ENCODE data around the gene XCR1. TPM values are rescaled to one million over a fixed set of nuclear protein-coding genes. Genes with fewer than 3 reads are reported as not detected.

XCR1 gene
- total RNA-seq, 2 experiments from 2014 or later: not detected

DNA sequence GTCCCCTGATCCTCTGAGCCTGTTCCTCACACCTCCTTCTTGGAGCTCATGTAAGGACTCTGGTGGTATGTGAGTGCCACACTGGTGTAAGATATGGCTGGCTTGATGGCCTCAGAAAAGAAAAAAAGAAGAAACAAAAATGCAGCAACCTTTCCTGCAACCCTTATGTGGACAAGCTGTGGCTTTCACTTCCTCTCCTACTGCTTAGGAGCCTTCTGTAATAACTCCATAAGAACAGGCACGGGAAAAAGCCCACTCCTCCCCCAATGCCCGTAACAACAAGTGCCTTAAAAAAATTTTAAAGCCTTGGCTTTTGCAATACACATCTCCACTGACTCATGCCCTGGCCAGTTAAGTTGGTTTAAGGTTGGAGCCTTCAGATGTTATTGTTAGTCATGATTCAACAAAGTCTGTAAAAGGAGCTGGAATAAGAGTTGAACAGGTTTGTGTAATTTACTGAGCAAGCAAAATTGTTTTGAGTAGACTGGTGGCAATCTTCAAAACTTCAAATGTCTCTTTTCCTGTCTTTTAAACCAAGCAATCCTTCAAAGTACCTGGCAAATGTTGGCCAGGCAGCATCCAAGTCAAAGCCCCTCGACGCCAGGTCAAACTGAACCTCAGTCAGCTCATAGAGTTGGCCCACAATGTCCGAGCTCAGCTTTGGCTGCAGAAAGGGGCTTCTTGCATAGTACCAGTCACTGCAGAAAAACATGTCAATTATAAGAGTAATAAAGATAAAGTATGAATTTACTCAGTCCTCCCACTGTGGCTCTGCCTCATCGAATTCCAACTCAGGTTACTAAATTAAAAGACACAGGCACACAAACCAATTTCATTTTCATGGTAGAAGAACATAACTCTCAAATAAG lies 54.5 kb downstream of the XCR1 start:
- ChIA-PET CTCF (ENCODE audit: unreplicated experiment) (no interaction called here), POLR2A (interaction anchor here (0.7 to 1.8 kb wide), 3 partner anchors 10 to 313 kb away, joined by 3 to 10 read pairs (median 7); no protein-coding TSS in a partner anchor)
- no peak for TF ChIP-seq EZH2phosphoT487 (IDR thresholded peaks at IDR 0.05; ENCODE audit: borderline replicate concordance, low read depth, low read length)
- TF ChIP-seq CTCF (conservative IDR thresholded peaks at IDR 0.05; ENCODE audit: low read length): no peak
- Histone ChIP-seq H3K4me3 (ENCODE audit: low read depth, low read length, poor library complexity, severe bottlenecking) (no peak overlapping the region), H3K9me2 (ENCODE audit: insufficient read depth, low read length) (no peaks in the 10 kb centered on the region), H3K4me1 (ENCODE audit: insufficient read depth, low read length, poor library complexity, severe bottlenecking) (peaks cover 12% of the 10 kb centered on the region), H3K4me2 (ENCODE audit: low read length) (peak overlapping the region; percentile 37; the same call in 1 of the 2 replicates), H3K79me2 (ENCODE audit: insufficient read depth, low read depth, low read length) (no peaks in the 10 kb centered on the region), H3K27ac (ENCODE audit: low read depth, low read length, poor library complexity, severe bottlenecking) (peak overlapping the region; percentile 4), H3K36me3 (ENCODE audit: insufficient read depth, low read length) (peaks cover 88% of the 10 kb centered on the region), H4K20me1 (ENCODE audit: insufficient read depth, low read length) (no peaks in the 10 kb centered on the region), H2AFZ (ENCODE audit: low read length) (no peak overlapping the region), H3K9me3 (ENCODE audit: low read length) (no peaks in the 10 kb centered on the region)
- peak; percentile 43 for DNase-seq (ENCODE audit: low spot score)
- intact Hi-C loops (cut with micrococcal nuclease; ENCODE audit: unreplicated experiment): no loop called here
- BruUV-seq (replicated peaks): no TSS peak

GRCh38 chr3:45969953-45970352 lies 57.3 kb downstream of the XCR1 start:
- intact Hi-C loops (cut with micrococcal nuclease; ENCODE audit: unreplicated experiment): no loop called here
- Histone ChIP-seq H3K9me2 (ENCODE audit: insufficient read depth, low read length) (no peaks in the 10 kb centered on the region), H2AFZ (ENCODE audit: low read length) (no peak overlapping the region), H3K27ac (ENCODE audit: low read depth, low read length, poor library complexity, severe bottlenecking) (no peak overlapping the region), H3K4me1 (ENCODE audit: insufficient read depth, low read length, poor library complexity, severe bottlenecking) (peaks cover 12% of the 10 kb centered on the region), H3K9me3 (ENCODE audit: low read length) (no peaks in the 10 kb centered on the region), H3K4me2 (ENCODE audit: low read length) (no peak overlapping the region), H3K4me3 (ENCODE audit: low read depth, low read length, poor library complexity, severe bottlenecking) (no peak overlapping the region), H3K36me3 (ENCODE audit: insufficient read depth, low read length) (peaks cover 81% of the 10 kb centered on the region), H3K79me2 (ENCODE audit: insufficient read depth, low read depth, low read length) (no peaks in the 10 kb centered on the region), H4K20me1 (ENCODE audit: insufficient read depth, low read length) (no peaks in the 10 kb centered on the region)
- POLR2A ChIA-PET: no interaction called here
- DNase-seq (ENCODE audit: low spot score): no peak
- no TSS peak for BruUV-seq (replicated peaks)
- TF ChIP-seq EZH2phosphoT487 (IDR thresholded peaks at IDR 0.05; ENCODE audit: borderline replicate concordance, low read depth, low read length) (no peak), CTCF (conservative IDR thresholded peaks at IDR 0.05; ENCODE audit: low read length) (no peak)
- CTCF ChIA-PET (ENCODE audit: unreplicated experiment): no interaction called here

GRCh38 chr3:45969116-45969515 lies 58.2 kb downstream of the XCR1 start:
- H3K27ac ChIP-seq (ENCODE audit: low read depth, low read length, poor library complexity, severe bottlenecking): no peak overlapping the region

More at GRCh38 chr3:45969116-45969515, 58.2 kb downstream of the XCR1 start:
- H3K4me1 ChIP-seq (ENCODE audit: insufficient read depth, low read length, poor library complexity, severe bottlenecking): peaks cover 12% of the 10 kb centered on the region
- POLR2A ChIA-PET: interaction anchor here (1.6 kb wide), 1 partner anchor 12 kb away, joined by 3 read pairs; no protein-coding TSS in a partner anchor
- no peak overlapping the region for H2AFZ ChIP-seq (ENCODE audit: low read length)
- TF ChIP-seq CTCF (conservative IDR thresholded peaks at IDR 0.05; ENCODE audit: low read length): no peak
- no peak for TF ChIP-seq EZH2phosphoT487 (IDR thresholded peaks at IDR 0.05; ENCODE audit: borderline replicate concordance, low read depth, low read length)
- no peak overlapping the region for H3K4me3 ChIP-seq (ENCODE audit: low read depth, low read length, poor library complexity, severe bottlenecking)
- peaks cover 80% of the 10 kb centered on the region for H3K36me3 ChIP-seq (ENCODE audit: insufficient read depth, low read length)
- H3K9me3 ChIP-seq (ENCODE audit: low read length): no peaks in the 10 kb centered on the region
- no peaks in the 10 kb centered on the region for H3K79me2 ChIP-seq (ENCODE audit: insufficient read depth, low read depth, low read length)
- DNase-seq (ENCODE audit: low spot score): no peak
- H4K20me1 ChIP-seq (ENCODE audit: insufficient read depth, low read length): no peaks in the 10 kb centered on the region
- no peak overlapping the region for H3K4me2 ChIP-seq (ENCODE audit: low read length)
- no peaks in the 10 kb centered on the region for H3K9me2 ChIP-seq (ENCODE audit: insufficient read depth, low read length)
- intact Hi-C loops (cut with micrococcal nuclease; ENCODE audit: unreplicated experiment): no loop called here
- CTCF ChIA-PET (ENCODE audit: unreplicated experiment): no interaction called here
- BruUV-seq (replicated peaks): no TSS peak
